Natural killer cell (primary cell): Measurements from ENCODE around the gene CIART. TPM values are rescaled to one million over a fixed set of nuclear protein-coding genes. Genes with fewer than 3 reads are reported as not detected.

Experiments
- ATAC-seq, 3 donors: fragments of 150-1000 bp in 2 of 3; fragments of 200-7000 bp in 1 of 3; cut with Tn5 transposase; 1 replicate in 1 of 3; 2 replicates in 2 of 3; pipeline ENCODE4 v1.10.0; 2021; ENCODE audit warnings: mild to moderate bottlenecking in 2 of 3, moderate library complexity in 2 of 3
- DNase-seq, 2 donors: peaks; one replicate each; pipeline versions ENCODE4 v3.0.0 to v3.0.0-alpha.2; 2013 to 2021; ENCODE audit warnings: mixed read lengths in 1 of 2
- H3K27ac ChIP-seq: one replicate; pipeline ENCODE4 v1.5.1; 2013; ENCODE audit warnings: mild to moderate bottlenecking, low read length
- H3K27me3 ChIP-seq: one replicate; pipeline ENCODE4 v1.6.1; 2013; ENCODE audit warnings: low read length; ENCODE audit not compliant: control insufficient read depth, insufficient read depth
- H3K36me3 ChIP-seq: one replicate; pipeline ENCODE4 v1.6.1; 2013; ENCODE audit warnings: low read length; ENCODE audit not compliant: control insufficient read depth, insufficient read depth
- H3K4me1 ChIP-seq: one replicate; pipeline ENCODE4 v1.6.1; 2013; ENCODE audit warnings: low read length; ENCODE audit not compliant: control insufficient read depth, insufficient read depth
- H3K4me3 ChIP-seq: one replicate; pipeline ENCODE4 v1.5.1; 2013; ENCODE audit warnings: low read length
- H3K9me3 ChIP-seq: one replicate; pipeline ENCODE4 v1.6.1; 2013; ENCODE audit warnings: low read length; ENCODE audit not compliant: control insufficient read depth, insufficient read depth
- H3K27ac Mint-ChIP-seq, 2 donors: one replicate each; pipeline ENCODE4 v1.8.0; 2022; ENCODE audit warnings: mild to moderate bottlenecking in 2 of 2, mixed read lengths in 2 of 2, moderate library complexity in 1 of 2
- H3K27me3 Mint-ChIP-seq, 2 donors: one replicate each; pipeline ENCODE4 v1.8.0; 2022; ENCODE audit warnings: low read depth in 2 of 2, mixed read lengths in 2 of 2
- H3K36me3 Mint-ChIP-seq: one replicate; pipeline ENCODE4 v1.8.0; 2022; ENCODE audit warnings: mixed read lengths
- H3K4me1 Mint-ChIP-seq, 2 donors: one replicate each; pipeline ENCODE4 v1.8.0; 2022; ENCODE audit warnings: mixed read lengths in 2 of 2
- H3K4me3 Mint-ChIP-seq: one replicate; pipeline ENCODE4 v1.8.0; 2022; ENCODE audit warnings: mild to moderate bottlenecking, moderate library complexity, mixed read lengths
- H3K9me3 Mint-ChIP-seq, 2 donors: one replicate each; pipeline ENCODE4 v1.8.0; 2022; ENCODE audit warnings: mixed read lengths in 2 of 2
- WGBS: methylation state at CpG from one replicate; pipeline ENCODE4 v1.1.7; 2013; ENCODE audit warnings: missing lambda C conversion rate; ENCODE audit not compliant: insufficient coverage; 5-methylcytosine and 5-hydroxymethylcytosine counted together
- intact Hi-C: fragments of 100-400 bp; cut with micrococcal nuclease; formaldehyde crosslinking; loops from one replicate; pipeline ENCODE4 v1.14.2; 2022
- total RNA-seq, 4 donors: library from RNA; stranded (reverse); fragments of 120-200 nt in 1 of 4; gene quantifications; one replicate each; pipeline versions ENCODE4 v1.2.3 to v1.2.4, GENCODE V29; 2013 to 2022
- TF ChIP-seq, protein P1 (sequence below): fragments of 200-600 bp; IDR thresholded peaks from one replicate; pipeline ENCODE4 v1.8.0; 2022; ENCODE audit warnings: antibody characterized with exemption

Gene CIART
- total RNA-seq, 3 donors from 2014 or later (not counting 1 experiment from before 2014, with no cell fraction given): 0.33 to 2.4 (median 1.9) TPM

DNA sequence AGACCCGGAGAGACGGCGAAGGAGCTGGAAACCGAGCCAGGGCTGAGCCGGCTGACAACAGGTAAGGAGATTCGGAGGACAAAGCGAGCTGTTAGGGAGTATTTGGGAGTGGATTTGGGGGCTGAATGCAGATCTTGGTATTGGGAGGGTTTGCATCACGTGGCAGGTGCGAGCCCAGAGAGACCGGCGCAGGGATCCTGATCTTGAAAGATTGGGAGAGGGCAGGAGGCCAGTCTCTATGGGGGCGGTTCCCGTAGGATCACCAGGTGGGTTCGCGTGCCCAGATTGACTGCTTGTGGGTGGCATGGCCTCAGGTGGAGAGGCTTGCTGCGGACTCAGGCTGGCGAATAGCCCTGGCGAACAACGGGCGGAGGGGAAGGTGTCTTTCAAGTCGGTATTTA, 204 bp downstream of the CIART start:
- TF ChIP-seq, protein P1, sequence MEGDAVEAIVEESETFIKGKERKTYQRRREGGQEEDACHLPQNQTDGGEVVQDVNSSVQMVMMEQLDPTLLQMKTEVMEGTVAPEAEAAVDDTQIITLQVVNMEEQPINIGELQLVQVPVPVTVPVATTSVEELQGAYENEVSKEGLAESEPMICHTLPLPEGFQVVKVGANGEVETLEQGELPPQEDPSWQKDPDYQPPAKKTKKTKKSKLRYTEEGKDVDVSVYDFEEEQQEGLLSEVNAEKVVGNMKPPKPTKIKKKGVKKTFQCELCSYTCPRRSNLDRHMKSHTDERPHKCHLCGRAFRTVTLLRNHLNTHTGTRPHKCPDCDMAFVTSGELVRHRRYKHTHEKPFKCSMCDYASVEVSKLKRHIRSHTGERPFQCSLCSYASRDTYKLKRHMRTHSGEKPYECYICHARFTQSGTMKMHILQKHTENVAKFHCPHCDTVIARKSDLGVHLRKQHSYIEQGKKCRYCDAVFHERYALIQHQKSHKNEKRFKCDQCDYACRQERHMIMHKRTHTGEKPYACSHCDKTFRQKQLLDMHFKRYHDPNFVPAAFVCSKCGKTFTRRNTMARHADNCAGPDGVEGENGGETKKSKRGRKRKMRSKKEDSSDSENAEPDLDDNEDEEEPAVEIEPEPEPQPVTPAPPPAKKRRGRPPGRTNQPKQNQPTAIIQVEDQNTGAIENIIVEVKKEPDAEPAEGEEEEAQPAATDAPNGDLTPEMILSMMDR: no peak
- Mint-ChIP-seq H3K27ac (peak overlapping the region; percentile 59 to 83), H3K27me3 (peaks cover 8 to 27% of the 10 kb centered on the region in 2 donors), H3K36me3 (no peaks in the 10 kb centered on the region), H3K4me1 (peaks cover 18 to 23% of the 10 kb centered on the region in 2 donors), H3K4me3 (peak overlapping the region; percentile 91), H3K9me3 (no peaks in the 10 kb centered on the region)
- intact Hi-C loops: no loop called here
- Histone ChIP-seq H3K36me3 (no peaks in the 10 kb centered on the region), H3K27ac (no peak overlapping the region), H3K4me3 (no peak overlapping the region), H3K9me3 (no peaks in the 10 kb centered on the region), H3K27me3 (no peaks in the 10 kb centered on the region), H3K4me1 (peaks cover 22% of the 10 kb centered on the region)
- 25% methylated on average over 21 of the region's 21 CpGs for WGBS
- ATAC-seq: no peak
- no peak for DNase-seq

DNA sequence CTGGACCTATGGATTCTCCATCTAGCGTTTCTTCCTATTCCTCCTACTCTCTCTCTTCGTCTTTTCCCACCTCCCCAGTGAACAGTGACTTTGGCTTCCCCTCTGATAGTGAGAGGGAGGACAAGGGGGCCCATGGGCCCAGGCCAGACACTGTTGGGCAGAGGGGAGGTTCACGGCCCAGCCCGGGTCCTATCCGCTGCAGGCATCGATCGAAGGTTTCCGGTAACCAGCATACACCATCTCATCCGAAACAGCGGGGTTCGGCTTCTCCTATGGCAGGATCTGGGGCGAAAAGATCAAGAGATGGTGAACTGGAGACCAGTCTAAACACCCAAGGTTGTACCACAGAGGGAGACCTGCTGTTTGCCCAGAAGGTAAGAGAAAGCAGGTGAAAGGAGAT, 906 bp downstream of the CIART start:
- ATAC-seq: no peak
- TF ChIP-seq, protein P1: no peak
- peaks cover 18 to 23% of the 10 kb centered on the region in 2 donors for H3K4me1 Mint-ChIP-seq
- no peaks in the 10 kb centered on the region for H3K9me3 ChIP-seq
- H3K4me1 ChIP-seq: peaks cover 22% of the 10 kb centered on the region
- H3K27me3 ChIP-seq: no peaks in the 10 kb centered on the region
- H3K27me3 Mint-ChIP-seq: peaks cover 6 to 27% of the 10 kb centered on the region in 2 donors
- DNase-seq: no peak
- no peak overlapping the region for H3K27ac ChIP-seq
- H3K4me3 Mint-ChIP-seq: peak overlapping the region; percentile 91
- no peaks in the 10 kb centered on the region for H3K36me3 ChIP-seq
- intact Hi-C loops: no loop called here
- no peaks in the 10 kb centered on the region for H3K36me3 Mint-ChIP-seq
- H3K27ac Mint-ChIP-seq: peak overlapping the region in 1 of 2 donors; percentile 83
- no peak overlapping the region for H3K4me3 ChIP-seq
- H3K9me3 Mint-ChIP-seq: no peaks in the 10 kb centered on the region
- 94% methylated on average over 11 of the region's 12 CpGs for WGBS

GRCh38 chr1:150288382-150288781, 6.0 kb downstream of the CIART start:
- Mint-ChIP-seq H3K36me3 (no peaks in the 10 kb centered on the region), H3K27ac (no peak overlapping the region), H3K27me3 (peaks cover 11 to 18% of the 10 kb centered on the region in 2 donors), H3K9me3 (no peaks in the 10 kb centered on the region), H3K4me3 (no peak overlapping the region), H3K4me1 (peaks cover 6 to 7% of the 10 kb centered on the region in 2 donors)
- H3K27ac ChIP-seq: no peak overlapping the region
- DNase-seq: no peak
- 100% methylated on average over 1 of the region's 1 CpG for WGBS
- no peaks in the 10 kb centered on the region for H3K36me3 ChIP-seq
- TF ChIP-seq, protein P1: no peak
- H3K4me3 ChIP-seq: no peak overlapping the region
- no peaks in the 10 kb centered on the region for H3K9me3 ChIP-seq
- peaks cover 6% of the 10 kb centered on the region for H3K4me1 ChIP-seq
- no peak for ATAC-seq
- intact Hi-C loops: no loop called here
- no peaks in the 10 kb centered on the region for H3K27me3 ChIP-seq

GRCh38 chr1:150288822-150289221, 6.5 kb downstream of the CIART start:
- no peaks in the 10 kb centered on the region for H3K36me3 Mint-ChIP-seq
- Histone ChIP-seq H3K27ac (no peak overlapping the region), H3K27me3 (no peaks in the 10 kb centered on the region), H3K4me1 (peaks cover 8% of the 10 kb centered on the region), H3K36me3 (no peaks in the 10 kb centered on the region), H3K9me3 (no peaks in the 10 kb centered on the region), H3K4me3 (no peak overlapping the region)
- H3K27ac Mint-ChIP-seq: no peak overlapping the region
- ATAC-seq: no peak
- TF ChIP-seq, protein P1: no peak
- H3K4me3 Mint-ChIP-seq: no peak overlapping the region
- 92% methylated on average over 4 of the region's 4 CpGs for WGBS
- no peaks in the 10 kb centered on the region for H3K9me3 Mint-ChIP-seq
- no peak for DNase-seq
- H3K4me1 Mint-ChIP-seq: peaks cover 11% of the 10 kb centered on the region in 2 donors
- intact Hi-C loops: no loop called here
- H3K27me3 Mint-ChIP-seq: peaks cover 11 to 18% of the 10 kb centered on the region in 2 donors
